Neuronal stem cell (in vitro differentiated cells): ENCODE results near the gene PNPLA1.

ENCODE experiments used
- DNase-seq: peaks from one replicate; pipeline ENCODE4 v3.0.0-alpha.2; 2013; ENCODE audit warnings: low spot score
- H2AFZ ChIP-seq: one replicate; pipeline ENCODE4 v1.6.1; 2013; ENCODE audit warnings: mild to moderate bottlenecking, low read length, inconsistent platforms
- H2AK5ac ChIP-seq: 2 replicates; pipeline ENCODE4 v1.6.1; 2013; ENCODE audit warnings: low read depth, mild to moderate bottlenecking, inconsistent platforms, low read length, moderate library complexity, mixed read lengths
- H2BK120ac ChIP-seq: 2 replicates; pipeline ENCODE4 v1.6.1; 2013; ENCODE audit warnings: low read depth, mild to moderate bottlenecking, inconsistent platforms, low read length, moderate library complexity, mixed read lengths
- H2BK12ac ChIP-seq: one replicate; pipeline ENCODE4 v1.6.1; 2013; ENCODE audit warnings: low read length, inconsistent platforms
- H2BK15ac ChIP-seq: 2 replicates; pipeline ENCODE4 v1.6.1; 2013; ENCODE audit warnings: mild to moderate bottlenecking, low read length, inconsistent platforms, mixed read lengths
- H2BK5ac ChIP-seq: one replicate; pipeline ENCODE4 v1.6.1; 2013; ENCODE audit warnings: inconsistent platforms, mild to moderate bottlenecking, low read length, moderate library complexity
- H3K14ac ChIP-seq: one replicate; pipeline ENCODE4 v1.6.1; 2013; ENCODE audit warnings: low read length, inconsistent platforms
- H3K18ac ChIP-seq: 2 replicates; pipeline ENCODE4 v1.6.1; 2013; ENCODE audit warnings: low read length, inconsistent platforms
- H3K23ac ChIP-seq: 2 replicates; pipeline ENCODE4 v1.6.1; 2013; ENCODE audit warnings: low read depth, mild to moderate bottlenecking, mixed read lengths, low read length, inconsistent platforms; ENCODE audit not compliant: poor library complexity
- H3K27ac ChIP-seq: replicated peaks from 3 replicates; pipeline ENCODE4 v1.5.1; 2013; ENCODE audit warnings: low read length, inconsistent platforms
- H3K27me3 ChIP-seq, 3 experiments: 2 replicates each; pipeline ENCODE4 v1.6.1; 2013; ENCODE audit warnings: low read length in 3 of 3, mild to moderate bottlenecking in 2 of 3, inconsistent platforms in 1 of 3, low read depth in 1 of 3, mixed read lengths in 1 of 3, moderate library complexity in 1 of 3; ENCODE audit not compliant: control insufficient read depth in 3 of 3, insufficient read depth in 3 of 3
- H3K36me3 ChIP-seq, 2 donors: replicated peaks in 1 of 2; 2 replicates each; pipeline ENCODE4 v1.6.1; 2013; ENCODE audit warnings: low read length in 2 of 2; ENCODE audit not compliant: control insufficient read depth in 2 of 2, insufficient read depth in 2 of 2
- H3K4ac ChIP-seq: 2 replicates; pipeline ENCODE4 v1.6.1; 2013; ENCODE audit warnings: inconsistent platforms, mild to moderate bottlenecking, low read length, moderate library complexity
- H3K4me1 ChIP-seq, 2 donors: 1 replicate in 1 of 2; 2 replicates in 1 of 2; pipeline ENCODE4 v1.6.1; 2013; ENCODE audit warnings: low read length in 2 of 2, low read depth in 1 of 2; ENCODE audit not compliant: control insufficient read depth in 2 of 2, insufficient read depth in 1 of 2
- H3K4me2 ChIP-seq: one replicate; pipeline ENCODE4 v1.6.1; 2013; ENCODE audit warnings: mild to moderate bottlenecking, low read length, inconsistent platforms; ENCODE audit not compliant: insufficient read depth, poor library complexity, severe bottlenecking
- H3K4me3 ChIP-seq, 2 donors: 2 replicates each; pipeline ENCODE4 v1.5.1; 2013; ENCODE audit warnings: low read length in 2 of 2, mild to moderate bottlenecking in 2 of 2, inconsistent platforms in 1 of 2, moderate library complexity in 1 of 2
- H3K79me1 ChIP-seq: one replicate; pipeline ENCODE4 v1.6.1; 2013; ENCODE audit warnings: low read depth, mild to moderate bottlenecking, inconsistent platforms, low read length, moderate library complexity
- H3K9ac ChIP-seq: one replicate; pipeline ENCODE4 v1.6.1; 2013; ENCODE audit warnings: mild to moderate bottlenecking, low read depth, low read length, inconsistent platforms; ENCODE audit not compliant: poor library complexity
- H3K9me3 ChIP-seq, 2 donors: replicated peaks in 1 of 2; 2 replicates each; pipeline versions ENCODE3 to v1.6.1; 2013; ENCODE audit warnings: low read length in 2 of 2, mild to moderate bottlenecking in 2 of 2, inconsistent platforms in 1 of 2, low read depth in 1 of 2, mixed read lengths in 1 of 2, moderate library complexity in 1 of 2; ENCODE audit not compliant: control insufficient read depth in 2 of 2, insufficient read depth in 1 of 2
- H4K8ac ChIP-seq: one replicate; pipeline ENCODE4 v1.6.1; 2013; ENCODE audit warnings: low read depth, mild to moderate bottlenecking, inconsistent platforms, low read length, moderate library complexity
- H4K91ac ChIP-seq: one replicate; pipeline ENCODE4 v1.6.1; 2013; ENCODE audit warnings: low read length, low read depth, mild to moderate bottlenecking, inconsistent platforms; ENCODE audit not compliant: poor library complexity
- WGBS, 2 donors: extraction: QIAGEN DNeasy Blood & Tissue Kit; methylation state at CpG; one replicate each; pipeline ENCODE4 v1.1.7; 2013; ENCODE audit warnings: missing lambda C conversion rate in 2 of 2, mixed read lengths in 1 of 2; ENCODE audit not compliant: insufficient read length in 2 of 2, insufficient replicate concordance in 1 of 2; ENCODE audit errors: extremely low coverage in 2 of 2; 5-methylcytosine and 5-hydroxymethylcytosine counted together

The PNPLA1 gene

GRCh38 chr6:36353411-36353915, 83.6 kb downstream of the PNPLA1 start:
- Histone ChIP-seq H3K18ac (no peak overlapping the region), H2BK12ac (no peak overlapping the region), H3K4me3 (no peak overlapping the region), H3K27me3 (peaks cover 0 to 5% (median 2%) of the 10 kb centered on the region in 3 experiments), H3K4me2 (no peak overlapping the region), H3K9me3 (no peaks in the 10 kb centered on the region), H2AK5ac (no peak overlapping the region), H2BK5ac (no peak overlapping the region), H3K4me1 (peaks cover 3 to 5% of the 10 kb centered on the region in 2 donors), H4K91ac (no peak overlapping the region), H3K36me3 (no peaks in the 10 kb centered on the region), H3K23ac (no peak overlapping the region), H3K9ac (no peak overlapping the region), H2BK120ac (no peak overlapping the region), H3K27ac (no peak overlapping the region), H3K4ac (no peak overlapping the region), H4K8ac (no peak overlapping the region), H2AFZ (no peak overlapping the region), H2BK15ac (no peak overlapping the region), H3K14ac (no peak overlapping the region), H3K79me1 (no peaks in the 10 kb centered on the region)
- no peak for DNase-seq
- WGBS, 2 donors: no CpG with 5 or more reads among the region's 4 CpGs

- H3K9me3 ChIP-seq: no peaks in the 10 kb centered on the region
- WGBS, 2 donors: no CpG with 5 or more reads among the region's 4 CpGs
These were observed 86.0 kb downstream of the PNPLA1 start for GRCh38 chr6:36355819-36356218.

GRCh38 chr6:36357872-36358225, 88.0 kb downstream of the PNPLA1 start:
- no peak for DNase-seq
- Histone ChIP-seq H3K4me1 (peaks cover 8 to 11% of the 10 kb centered on the region in 2 donors), H4K91ac (no peak overlapping the region)

More at GRCh38 chr6:36355819-36356218, 86.0 kb downstream of the PNPLA1 start:
- H3K23ac ChIP-seq: no peak overlapping the region
- no peak overlapping the region for H4K91ac ChIP-seq
- no peak overlapping the region for H2AK5ac ChIP-seq
- H4K8ac ChIP-seq: no peak overlapping the region
- H3K4me1 ChIP-seq: peaks cover 8 to 11% of the 10 kb centered on the region in 2 donors
- no peaks in the 10 kb centered on the region for H3K36me3 ChIP-seq
- no peak overlapping the region for H3K4ac ChIP-seq
- H2BK120ac ChIP-seq: no peak overlapping the region
- no peak overlapping the region for H3K14ac ChIP-seq
- H2BK12ac ChIP-seq: no peak overlapping the region
- no peak overlapping the region for H2BK15ac ChIP-seq
- no peak overlapping the region for H3K4me3 ChIP-seq
- no peak overlapping the region for H3K18ac ChIP-seq
- H3K9ac ChIP-seq: no peak overlapping the region
- no peaks in the 10 kb centered on the region for H3K79me1 ChIP-seq
- no peak overlapping the region for H3K27ac ChIP-seq
- no peak overlapping the region for H3K4me2 ChIP-seq
- no peak overlapping the region for H2BK5ac ChIP-seq
- no peak for DNase-seq
- peaks cover 0 to 2% (median 0%) of the 10 kb centered on the region in 3 experiments for H3K27me3 ChIP-seq
- H2AFZ ChIP-seq: no peak overlapping the region

More at GRCh38 chr6:36357872-36358225, 88.0 kb downstream of the PNPLA1 start:
- Histone ChIP-seq H2BK120ac (no peak overlapping the region), H3K18ac (peak overlapping the region; percentile 29), H2BK15ac (no peak overlapping the region), H2AFZ (peak overlapping the region; percentile 74), H3K4me2 (no peak overlapping the region), H3K36me3 (no peaks in the 10 kb centered on the region), H3K4me3 (peak overlapping the region in 1 of 2 donors; percentile 24), H3K79me1 (no peaks in the 10 kb centered on the region), H3K27me3 (peaks cover 0 to 2% (median 0%) of the 10 kb centered on the region in 3 experiments), H3K14ac (no peak overlapping the region), H3K23ac (no peak overlapping the region), H2AK5ac (no peak overlapping the region), H3K9me3 (no peaks in the 10 kb centered on the region), H3K27ac (no peak overlapping the region), H2BK12ac (no peak overlapping the region), H3K4ac (no peak overlapping the region), H3K9ac (no peak overlapping the region), H2BK5ac (no peak overlapping the region), H4K8ac (no peak overlapping the region)
- WGBS, 2 donors: no CpG with 5 or more reads among the region's 3 CpGs
